Measurements from ENCODE around the gene RABL2B.

The RABL2B gene

DNA sequence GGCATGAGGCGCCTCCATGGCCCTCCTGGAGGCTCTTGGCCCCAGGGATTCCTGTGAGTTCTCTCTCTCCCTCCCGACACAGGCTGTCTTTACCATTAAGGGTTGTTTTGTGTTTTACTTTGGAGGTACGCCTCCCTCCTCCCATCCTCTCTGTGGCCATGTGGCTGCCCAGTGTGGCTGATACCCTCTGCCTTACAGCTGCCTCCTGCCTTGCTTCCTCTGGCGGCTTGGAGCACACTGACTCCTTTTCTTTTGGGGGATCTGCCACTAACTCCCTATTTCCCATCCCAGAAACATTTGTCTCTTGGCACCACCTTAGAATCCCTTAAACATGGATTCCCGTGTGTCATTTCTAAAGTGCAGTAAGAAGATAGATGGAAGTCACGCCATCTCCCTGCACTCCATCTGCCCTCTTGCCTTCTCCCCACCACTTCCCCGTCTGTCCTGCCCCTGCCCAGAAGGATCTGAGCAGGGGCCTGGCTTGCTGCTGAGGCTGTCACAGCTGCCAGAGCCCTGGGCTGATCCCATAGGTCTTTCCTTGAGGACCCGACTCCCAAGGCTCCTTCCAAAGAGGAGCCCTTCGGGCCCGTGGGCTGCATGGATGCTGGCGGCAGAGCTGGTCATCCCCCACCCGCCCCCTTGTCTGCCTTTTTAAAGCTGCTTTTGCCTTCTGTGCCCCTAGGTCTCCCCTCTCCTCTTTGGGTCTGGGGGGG lies 60.6 kb downstream of the RABL2B start:
- no peak overlapping the region for H3K27ac ChIP-seq (ENCODE audit: low read depth, low read length)
- no peaks in the 10 kb centered on the region for H3K9me3 ChIP-seq (ENCODE audit: control insufficient read depth in 1 of 2, low read length in 2 of 2)
- H3K27me3 ChIP-seq (ENCODE audit: control insufficient read depth in 1 of 2, insufficient read depth in 2 of 2, low read length in 2 of 2), result no peaks in the 10 kb centered on the region
- no peak overlapping the region for H3K4me3 ChIP-seq (ENCODE audit: low read depth in 1 of 2, low read length in 2 of 2)
- H3K9ac ChIP-seq (ENCODE audit: low read depth in 1 of 2, low read length in 2 of 2), result no peak overlapping the region
- no peaks in the 10 kb centered on the region for H3K4me1 ChIP-seq (ENCODE audit: control insufficient read depth in 1 of 2, insufficient read depth in 2 of 2, low read length in 2 of 2)
- no peaks in the 10 kb centered on the region for H3K36me3 ChIP-seq (ENCODE audit: control insufficient read depth in 1 of 2, insufficient read depth in 2 of 2, low read length in 2 of 2)

DNA sequence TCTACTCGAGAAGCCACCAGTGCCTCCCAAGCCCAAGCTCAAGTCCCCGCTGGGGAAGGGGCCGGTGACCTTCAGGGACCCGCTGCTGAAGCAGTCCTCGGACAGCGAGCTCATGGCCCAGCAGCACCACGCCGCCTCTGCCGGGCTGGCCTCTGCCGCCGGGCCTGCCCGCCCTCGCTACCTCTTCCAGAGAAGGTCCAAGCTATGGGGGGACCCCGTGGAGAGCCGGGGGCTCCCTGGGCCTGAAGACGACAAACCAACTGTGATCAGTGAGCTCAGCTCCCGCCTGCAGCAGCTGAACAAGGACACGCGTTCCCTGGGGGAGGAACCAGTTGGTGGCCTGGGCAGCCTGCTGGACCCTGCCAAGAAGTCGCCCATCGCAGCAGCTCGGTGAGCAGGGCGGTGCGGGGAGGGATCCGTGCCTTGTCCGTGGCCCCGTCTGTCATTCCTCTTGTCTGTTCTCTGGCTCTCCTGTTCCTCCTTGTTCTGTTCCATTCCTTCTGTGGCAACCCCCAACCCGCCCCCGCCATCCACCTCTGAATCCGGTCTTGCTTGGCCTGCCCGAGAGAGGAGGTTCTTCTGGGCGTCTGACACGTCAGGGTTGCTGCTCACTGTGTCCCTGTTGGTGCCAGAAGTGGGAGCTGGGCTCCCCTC lies 61.3 kb downstream of the RABL2B start:
- no peaks in the 10 kb centered on the region for H3K4me1 ChIP-seq (ENCODE audit: control insufficient read depth in 1 of 2, insufficient read depth in 2 of 2, low read length in 2 of 2)
- H3K4me3 ChIP-seq (ENCODE audit: low read depth in 1 of 2, low read length in 2 of 2), result no peak overlapping the region
- H3K9me3 ChIP-seq (ENCODE audit: control insufficient read depth in 1 of 2, low read length in 2 of 2), result no peaks in the 10 kb centered on the region
- no peaks in the 10 kb centered on the region for H3K27me3 ChIP-seq (ENCODE audit: control insufficient read depth in 1 of 2, insufficient read depth in 2 of 2, low read length in 2 of 2)
- H3K27ac ChIP-seq (ENCODE audit: low read depth, low read length), result no peak overlapping the region
- H3K36me3 ChIP-seq (ENCODE audit: control insufficient read depth in 1 of 2, insufficient read depth in 2 of 2, low read length in 2 of 2), result no peaks in the 10 kb centered on the region
- no peak overlapping the region for H3K9ac ChIP-seq (ENCODE audit: low read depth in 1 of 2, low read length in 2 of 2)

DNA sequence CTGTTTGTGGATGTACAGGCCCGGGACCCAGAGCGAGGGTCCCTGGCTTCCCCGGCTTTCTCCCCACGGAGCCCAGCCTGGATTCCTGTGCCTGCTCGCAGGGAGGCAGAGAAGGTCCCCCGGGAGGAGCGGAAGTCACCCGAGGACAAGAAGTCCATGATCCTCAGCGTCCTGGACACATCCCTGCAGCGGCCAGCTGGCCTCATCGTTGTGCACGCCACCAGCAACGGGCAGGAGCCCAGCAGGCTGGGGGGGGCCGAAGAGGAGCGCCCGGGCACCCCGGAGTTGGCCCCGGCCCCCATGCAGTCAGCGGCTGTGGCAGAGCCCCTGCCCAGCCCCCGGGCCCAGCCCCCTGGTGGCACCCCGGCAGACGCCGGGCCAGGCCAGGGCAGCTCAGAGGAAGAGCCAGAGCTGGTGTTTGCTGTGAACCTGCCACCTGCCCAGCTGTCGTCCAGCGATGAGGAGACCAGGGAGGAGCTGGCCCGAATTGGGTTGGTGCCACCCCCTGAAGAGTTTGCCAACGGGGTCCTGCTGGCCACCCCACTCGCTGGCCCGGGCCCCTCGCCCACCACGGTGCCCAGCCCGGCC lies 62.1 kb downstream of the RABL2B start:
- Histone ChIP-seq H3K9me3 (ENCODE audit: control insufficient read depth in 1 of 2, low read length in 2 of 2) (no peaks in the 10 kb centered on the region), H3K36me3 (ENCODE audit: control insufficient read depth in 1 of 2, insufficient read depth in 2 of 2, low read length in 2 of 2) (no peaks in the 10 kb centered on the region), H3K4me1 (ENCODE audit: control insufficient read depth in 1 of 2, insufficient read depth in 2 of 2, low read length in 2 of 2) (no peaks in the 10 kb centered on the region), H3K9ac (ENCODE audit: low read depth in 1 of 2, low read length in 2 of 2) (no peak overlapping the region), H3K27me3 (ENCODE audit: control insufficient read depth in 1 of 2, insufficient read depth in 2 of 2, low read length in 2 of 2) (no peaks in the 10 kb centered on the region), H3K4me3 (ENCODE audit: low read depth in 1 of 2, low read length in 2 of 2) (no peak overlapping the region), H3K27ac (ENCODE audit: low read depth, low read length) (no peak overlapping the region)

DNA sequence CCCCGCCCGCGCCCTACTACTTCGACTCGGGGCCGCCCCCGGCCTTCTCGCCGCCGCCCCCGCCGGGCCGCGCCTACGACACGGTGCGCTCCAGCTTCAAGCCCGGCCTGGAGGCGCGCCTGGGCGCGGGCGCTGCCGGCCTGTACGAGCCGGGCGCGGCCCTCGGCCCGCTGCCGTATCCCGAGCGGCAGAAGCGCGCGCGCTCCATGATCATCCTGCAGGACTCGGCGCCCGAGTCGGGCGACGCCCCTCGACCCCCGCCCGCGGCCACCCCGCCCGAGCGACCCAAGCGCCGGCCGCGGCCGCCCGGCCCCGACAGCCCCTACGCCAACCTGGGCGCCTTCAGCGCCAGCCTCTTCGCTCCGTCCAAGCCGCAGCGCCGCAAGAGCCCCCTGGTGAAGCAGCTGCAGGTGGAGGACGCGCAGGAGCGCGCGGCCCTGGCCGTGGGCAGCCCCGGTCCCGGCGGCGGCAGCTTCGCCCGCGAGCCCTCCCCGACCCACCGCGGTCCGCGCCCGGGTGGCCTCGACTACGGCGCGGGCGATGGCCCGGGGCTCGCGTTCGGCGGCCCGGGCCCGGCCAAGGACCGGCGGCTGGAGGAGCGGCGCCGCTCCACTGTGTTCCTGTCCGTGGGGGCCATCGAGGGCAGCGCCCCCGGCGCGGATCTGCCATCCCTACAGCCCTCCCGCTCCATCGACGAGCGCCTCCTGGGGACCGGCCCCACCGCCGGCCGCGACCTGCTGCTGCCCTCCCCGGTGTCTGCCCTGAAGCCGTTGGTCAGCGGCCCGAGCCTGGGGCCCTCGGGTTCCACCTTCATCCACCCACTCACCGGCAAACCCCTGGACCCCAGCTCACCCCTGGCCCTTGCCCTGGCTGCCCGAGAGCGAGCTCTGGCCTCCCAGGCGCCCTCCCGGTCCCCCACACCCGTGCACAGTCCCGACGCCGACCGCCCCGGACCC lies 62.9 kb downstream of the RABL2B start:
- Histone ChIP-seq H3K4me1 (ENCODE audit: control insufficient read depth in 1 of 2, insufficient read depth in 2 of 2, low read length in 2 of 2) (no peaks in the 10 kb centered on the region), H3K36me3 (ENCODE audit: control insufficient read depth in 1 of 2, insufficient read depth in 2 of 2, low read length in 2 of 2) (no peaks in the 10 kb centered on the region), H3K9ac (ENCODE audit: low read depth in 1 of 2, low read length in 2 of 2) (no peak overlapping the region), H3K27me3 (ENCODE audit: control insufficient read depth in 1 of 2, insufficient read depth in 2 of 2, low read length in 2 of 2) (no peaks in the 10 kb centered on the region), H3K4me3 (ENCODE audit: low read depth in 1 of 2, low read length in 2 of 2) (no peak overlapping the region), H3K9me3 (ENCODE audit: control insufficient read depth in 1 of 2, low read length in 2 of 2) (no peaks in the 10 kb centered on the region), H3K27ac (ENCODE audit: low read depth, low read length) (no peak overlapping the region)

DNA sequence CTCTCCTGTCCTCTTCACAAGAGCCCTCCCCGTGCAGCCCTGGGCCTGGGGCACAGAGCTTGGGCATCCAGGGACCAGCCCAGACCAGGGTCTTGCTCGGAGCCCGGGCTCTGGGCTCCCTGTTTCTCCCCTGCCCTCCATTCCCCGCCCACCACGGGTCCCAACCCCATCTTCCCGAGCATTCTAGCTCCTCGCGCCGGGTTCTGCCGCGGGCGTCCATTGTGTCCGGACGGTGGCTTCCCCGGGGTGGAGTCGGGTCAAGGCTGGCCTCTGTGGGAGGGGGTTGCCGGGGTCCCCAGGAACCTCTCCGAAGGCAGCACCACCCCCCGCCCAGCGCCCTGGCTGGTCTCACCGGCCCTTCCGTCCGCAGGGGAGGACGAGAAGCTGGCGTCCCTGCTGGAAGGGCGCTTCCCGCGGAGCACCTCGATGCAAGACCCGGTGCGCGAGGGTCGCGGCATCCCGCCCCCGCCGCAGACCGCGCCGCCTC lies 63.6 kb downstream of the RABL2B start:
- Histone ChIP-seq H3K9me3 (ENCODE audit: control insufficient read depth in 1 of 2, low read length in 2 of 2) (no peaks in the 10 kb centered on the region), H3K36me3 (ENCODE audit: control insufficient read depth in 1 of 2, insufficient read depth in 2 of 2, low read length in 2 of 2) (no peaks in the 10 kb centered on the region), H3K4me1 (ENCODE audit: control insufficient read depth in 1 of 2, insufficient read depth in 2 of 2, low read length in 2 of 2) (no peaks in the 10 kb centered on the region), H3K9ac (ENCODE audit: low read depth in 1 of 2, low read length in 2 of 2) (no peak overlapping the region), H3K27me3 (ENCODE audit: control insufficient read depth in 1 of 2, insufficient read depth in 2 of 2, low read length in 2 of 2) (no peaks in the 10 kb centered on the region), H3K4me3 (ENCODE audit: low read depth in 1 of 2, low read length in 2 of 2) (no peak overlapping the region), H3K27ac (ENCODE audit: low read depth, low read length) (no peak overlapping the region)

DNA sequence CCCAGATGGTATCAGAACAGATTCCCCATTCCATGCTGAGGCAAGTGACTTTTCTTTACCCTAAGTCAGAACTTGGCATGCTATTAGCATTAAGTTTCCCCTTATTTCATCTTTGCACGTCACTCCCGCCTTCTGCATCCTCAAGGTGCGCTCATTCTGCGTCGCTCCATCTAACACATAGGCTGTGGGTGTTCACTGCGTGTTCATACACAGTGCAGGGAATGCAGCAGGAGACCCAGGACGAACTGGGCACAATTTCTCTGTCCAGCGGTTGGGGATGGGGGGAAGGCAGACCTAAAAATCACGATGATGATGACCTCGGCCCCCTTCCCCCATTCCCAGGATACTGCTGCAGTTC lies 65.1 kb downstream of the RABL2B start:
- H3K27ac ChIP-seq (ENCODE audit: low read depth, low read length), result no peak overlapping the region
- no peaks in the 10 kb centered on the region for H3K27me3 ChIP-seq (ENCODE audit: control insufficient read depth in 1 of 2, insufficient read depth in 2 of 2, low read length in 2 of 2)
- H3K4me3 ChIP-seq (ENCODE audit: low read depth in 1 of 2, low read length in 2 of 2), result no peak overlapping the region
- peaks cover 6 to 8% of the 10 kb centered on the region in 2 donors for H3K4me1 ChIP-seq (ENCODE audit: control insufficient read depth in 1 of 2, insufficient read depth in 2 of 2, low read length in 2 of 2)
- no peaks in the 10 kb centered on the region for H3K36me3 ChIP-seq (ENCODE audit: control insufficient read depth in 1 of 2, insufficient read depth in 2 of 2, low read length in 2 of 2)
- H3K9me3 ChIP-seq (ENCODE audit: control insufficient read depth in 1 of 2, low read length in 2 of 2), result no peaks in the 10 kb centered on the region
- H3K9ac ChIP-seq (ENCODE audit: low read depth in 1 of 2, low read length in 2 of 2), result no peak overlapping the region

DNA sequence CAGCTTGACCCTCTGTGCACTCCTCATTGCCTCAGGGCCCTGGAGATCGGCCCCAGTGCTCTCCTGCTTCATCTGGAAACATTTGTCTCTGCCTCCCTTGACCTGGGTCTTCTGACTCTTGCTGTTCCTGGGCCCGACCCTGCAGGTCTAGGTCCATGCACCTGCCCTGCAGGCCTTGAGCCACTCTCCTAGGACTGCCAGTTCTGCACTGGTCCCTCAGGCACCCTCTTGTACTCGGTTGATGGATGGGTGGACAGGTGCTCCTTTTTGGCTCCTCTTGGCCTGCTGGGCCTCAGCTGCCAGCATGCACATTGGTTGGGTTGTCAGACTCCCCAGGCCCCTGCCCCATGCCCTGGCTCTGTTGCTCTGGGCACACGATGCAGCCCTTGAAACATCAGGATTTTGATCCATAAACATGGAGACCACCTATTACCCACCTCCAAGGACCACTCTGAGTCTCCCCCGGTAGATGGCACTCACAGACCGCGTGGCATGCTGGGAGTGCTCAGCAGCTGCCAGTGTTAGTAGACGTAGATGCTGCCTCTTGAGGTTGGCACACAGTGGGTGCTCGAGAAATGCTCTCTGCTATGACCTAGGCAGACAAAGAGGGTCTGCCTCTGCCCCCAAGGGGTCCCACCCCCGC lies 65.6 kb downstream of the RABL2B start:
- peaks cover 6 to 11% of the 10 kb centered on the region in 2 donors for H3K4me1 ChIP-seq (ENCODE audit: control insufficient read depth in 1 of 2, insufficient read depth in 2 of 2, low read length in 2 of 2)
- no peak overlapping the region for H3K27ac ChIP-seq (ENCODE audit: low read depth, low read length)
- H3K27me3 ChIP-seq (ENCODE audit: control insufficient read depth in 1 of 2, insufficient read depth in 2 of 2, low read length in 2 of 2), result no peaks in the 10 kb centered on the region
- no peaks in the 10 kb centered on the region for H3K9me3 ChIP-seq (ENCODE audit: control insufficient read depth in 1 of 2, low read length in 2 of 2)
- no peaks in the 10 kb centered on the region for H3K36me3 ChIP-seq (ENCODE audit: control insufficient read depth in 1 of 2, insufficient read depth in 2 of 2, low read length in 2 of 2)
- H3K4me3 ChIP-seq (ENCODE audit: low read depth in 1 of 2, low read length in 2 of 2), result no peak overlapping the region
- H3K9ac ChIP-seq (ENCODE audit: low read depth in 1 of 2, low read length in 2 of 2), result no peak overlapping the region

Data from duodenal mucosa (tissue), 2 donors.